Jurkat, Clone E6-1 (cell line): ENCODE measurements around the gene FOSB. TPM values are rescaled to one million over a fixed set of nuclear protein-coding genes. Genes with fewer than 3 reads are reported as not detected.
A peak's percentile ranks its signal among the peaks of the same experiment; 100 is the strongest.
"Not testable (repeated sequence)": the region's sequence is repeated elsewhere in the genome, so short reads cannot be mapped to it uniquely, and the experiment has no call there.

Experiments used
- DNase-seq: peaks from one replicate; pipeline ENCODE4 v3.0.0-alpha.2; 2011; ENCODE audit warnings: low read depth, low spot score
- H3K4me3 ChIP-seq: 2 replicates; pipeline ENCODE4 v1.5.1; 2011; ENCODE audit warnings: mild to moderate bottlenecking, low read length, control low read depth, moderate library complexity
- polyA plus RNA-seq: library from polyadenylated mRNA; unstranded; fragments of >200 nt; gene quantifications from one replicate; pipeline ENCODE4 v1.2.1, GENCODE V29; 2012; ENCODE audit warnings: missing spikeins; ENCODE audit not compliant: insufficient read length, insufficient read depth

The FOSB gene
- polyA plus RNA-seq, result 1.1 TPM

- DNase-seq, result peak; percentile 89
- H3K4me3 ChIP-seq, result peak within 1 kb of the TSS; percentile 86
Measured at GRCh38 chr19:45467456-45468158, at the start of gene FOSB. TSS of gene FOSB (plus strand) at chr19:45467996. CDS start at chr19:45468587, 591 bp downstream.

DNA sequence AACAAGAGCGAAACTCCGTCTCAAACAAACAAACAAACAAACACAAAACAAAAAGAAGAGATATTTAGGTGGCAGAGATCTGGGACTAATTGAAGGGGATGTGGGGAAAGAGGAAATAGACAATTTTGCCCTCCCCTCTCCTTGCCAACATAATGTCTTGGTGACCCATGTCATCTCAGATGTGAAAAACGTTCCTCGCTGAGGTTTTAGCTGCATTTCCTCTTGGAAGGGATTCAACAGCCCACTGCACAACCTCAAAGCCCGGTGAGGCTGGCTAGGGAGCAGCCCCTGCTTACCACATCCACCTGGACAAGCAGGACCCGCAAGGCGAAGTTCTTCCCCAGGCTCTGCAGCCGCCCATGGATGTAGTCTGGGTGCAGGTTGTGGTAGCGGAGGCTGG is 49.0 kb upstream of the FOSB start:
- peak; percentile 45 for DNase-seq
- H3K4me3 ChIP-seq, result peak overlapping the region; percentile 36

- peak; percentile 37 for DNase-seq
- peak overlapping the region; percentile 36 for H3K4me3 ChIP-seq
Measured at GRCh38 chr19:45419396-45419795, 48.4 kb upstream of the FOSB start.

DNA sequence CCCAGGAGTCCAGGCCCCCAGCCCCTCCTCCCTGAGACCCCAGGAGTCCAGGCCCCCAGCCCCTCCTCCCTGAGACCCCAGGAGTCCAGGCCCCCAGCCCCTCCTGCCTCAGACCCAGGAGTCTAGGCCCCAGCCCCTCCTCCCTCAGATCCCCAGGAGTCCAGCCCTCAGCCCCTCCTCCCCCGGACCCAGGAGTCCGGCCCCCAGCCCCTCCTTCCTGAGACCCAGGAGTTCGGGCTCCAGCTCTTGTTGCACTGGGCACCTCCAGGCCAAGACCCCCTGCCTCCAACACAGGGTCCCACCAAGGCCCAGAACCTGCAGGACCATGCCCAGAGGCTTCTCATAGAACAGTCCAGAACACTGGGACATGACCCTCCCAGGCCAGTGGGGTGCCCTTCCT is 47.9 kb upstream of the FOSB start:
- DNase-seq, result no peak
- no peak overlapping the region for H3K4me3 ChIP-seq

DNA sequence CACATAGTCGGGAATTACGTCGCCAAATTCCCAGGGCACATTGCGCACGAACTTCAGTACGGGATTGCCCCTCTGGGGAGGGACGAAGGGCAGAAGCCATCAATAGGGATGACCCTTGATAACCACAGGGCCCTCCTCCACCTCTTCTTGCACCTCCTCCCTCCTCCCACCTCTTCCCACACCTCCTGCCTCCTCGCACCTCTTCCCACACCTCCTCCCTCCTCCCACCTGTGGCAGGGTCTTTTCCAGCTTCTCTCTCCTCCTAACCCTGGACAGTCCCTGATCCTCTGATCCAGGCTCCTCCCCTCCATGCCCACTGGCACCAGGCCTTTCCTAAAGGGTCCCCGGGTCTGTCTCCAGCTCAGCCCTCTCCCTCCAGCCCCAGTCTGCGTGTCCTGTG is 47.4 kb upstream of the FOSB start:
- H3K4me3 ChIP-seq, result no peak overlapping the region

GRCh38 chr19:45420871-45421270 is 46.9 kb upstream of the FOSB start:
- DNase-seq, result no peak
- no peak overlapping the region for H3K4me3 ChIP-seq

More for the DNA sequence above, 47.4 kb upstream of the FOSB start:
- no peak for DNase-seq

GRCh38 chr19:45421947-45422498 is 45.8 kb upstream of the FOSB start:
- no peak overlapping the region for H3K4me3 ChIP-seq
- DNase-seq, result no peak

- DNase-seq, result no peak
- H3K4me3 ChIP-seq, result peak overlapping the region; percentile 78
Measured at GRCh38 chr19:45423033-45423588, 44.7 kb upstream of the FOSB start.

GRCh38 chr19:45423589-45424190 is 44.1 kb upstream of the FOSB start, which contains the start of gene ERCC1:
TSS of gene ERCC1 (minus strand) at chr19:45423917. CDS start at chr19:45423374, 543 bp downstream.
- H3K4me3 ChIP-seq, result peak within 1 kb of the TSS; percentile 78
- DNase-seq, result peak; percentile 62

DNA sequence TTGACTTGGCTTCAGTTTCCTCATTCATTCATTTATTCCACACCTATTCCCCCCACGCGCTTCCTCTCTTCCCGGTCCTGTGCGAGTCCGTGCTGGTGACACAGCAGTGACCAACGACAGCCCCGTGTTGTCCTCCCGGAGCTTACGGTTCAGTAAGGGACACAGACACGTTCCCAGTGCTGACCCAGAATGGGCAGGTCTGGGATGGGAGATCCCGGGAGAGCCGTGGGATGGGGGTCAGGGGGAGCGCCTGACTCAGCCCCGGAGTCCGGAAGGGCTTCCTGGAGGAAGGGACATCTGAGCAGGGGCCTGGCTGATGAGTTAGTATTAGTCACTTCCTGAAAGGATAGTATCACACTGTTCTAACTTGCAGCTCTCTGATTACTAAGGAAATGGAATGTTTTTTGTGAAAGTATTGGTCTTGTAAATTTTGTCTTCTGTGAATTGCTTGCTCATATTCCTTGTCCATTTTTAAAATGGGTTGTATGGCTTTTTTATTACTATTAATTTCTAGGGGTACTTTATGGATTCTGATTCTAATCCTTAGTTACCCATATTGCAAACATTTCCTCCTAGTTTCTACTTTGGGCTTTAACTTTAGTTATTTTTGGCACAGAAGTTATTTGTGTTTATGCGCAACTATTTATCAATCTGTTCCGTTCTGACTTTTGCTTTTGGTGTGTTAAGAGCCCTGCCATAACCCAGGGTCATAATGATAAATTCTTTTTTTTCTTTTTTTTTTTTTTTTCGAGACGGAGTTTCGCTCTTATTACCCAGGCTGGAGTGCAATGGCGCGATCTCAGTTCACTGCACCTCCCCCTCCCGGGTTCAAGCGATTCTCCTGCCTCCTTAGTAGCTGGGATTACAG is 43.4 kb upstream of the FOSB start:
- H3K4me3 ChIP-seq, result peak overlapping the region; percentile 78
- no peak for DNase-seq

DNA sequence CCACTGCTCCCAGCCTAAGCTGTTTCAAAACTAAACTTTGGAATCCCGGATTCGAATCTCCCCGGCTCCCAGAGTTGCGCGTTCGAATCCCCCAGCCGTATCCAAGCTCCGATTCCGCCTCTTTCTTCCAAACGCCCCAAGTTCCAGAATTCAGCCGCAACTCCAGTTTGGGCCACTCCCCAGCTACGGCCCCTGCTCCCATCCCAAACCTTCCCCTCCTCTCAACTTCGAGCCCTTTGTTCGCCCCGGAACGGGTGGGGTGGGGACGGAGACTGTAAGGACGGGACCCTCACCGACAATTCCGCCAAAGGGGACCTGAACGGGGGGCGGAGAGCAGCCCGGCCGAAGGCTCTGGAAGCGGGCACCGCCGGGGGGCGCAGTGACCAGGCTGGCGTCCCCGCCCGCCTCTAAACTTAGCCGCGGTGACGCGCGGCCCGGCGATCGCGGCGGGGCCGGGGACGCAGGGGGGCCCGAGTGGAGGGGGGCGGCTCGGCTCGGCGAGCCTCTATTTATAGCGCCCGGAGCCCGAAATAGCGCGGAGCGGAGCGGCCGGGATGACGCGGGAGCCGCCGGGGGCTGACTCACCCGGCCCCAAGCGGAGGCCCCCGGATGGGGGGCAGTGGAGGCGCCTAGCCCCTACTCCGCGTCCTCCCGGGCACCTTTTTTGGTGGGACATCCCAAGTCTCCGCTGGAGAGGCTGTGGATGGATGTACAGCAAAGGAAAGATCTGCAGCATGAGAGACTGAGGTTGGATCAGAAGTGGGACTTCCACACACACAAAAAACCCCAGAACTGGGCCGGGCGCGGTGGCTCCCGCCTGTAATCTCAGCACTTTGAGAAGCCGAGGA is 39.2 kb upstream of the FOSB start:
- peak overlapping the region; percentile 41 for H3K4me3 ChIP-seq
- no peak for DNase-seq

- not testable (repeated sequence) for H3K4me3 ChIP-seq
Measured at GRCh38 chr19:45429896-45430295, 37.9 kb upstream of the FOSB start.

GRCh38 chr19:45431008-45431407 is 36.8 kb upstream of the FOSB start:
- not testable (repeated sequence) for H3K4me3 ChIP-seq, DNase-seq

More at GRCh38 chr19:45429896-45430295, 37.9 kb upstream of the FOSB start:
- DNase-seq, result not testable (repeated sequence)

- H3K4me3 ChIP-seq, DNase-seq: not testable (repeated sequence)
Measured at GRCh38 chr19:45432543-45432942, 35.3 kb upstream of the FOSB start.

DNA sequence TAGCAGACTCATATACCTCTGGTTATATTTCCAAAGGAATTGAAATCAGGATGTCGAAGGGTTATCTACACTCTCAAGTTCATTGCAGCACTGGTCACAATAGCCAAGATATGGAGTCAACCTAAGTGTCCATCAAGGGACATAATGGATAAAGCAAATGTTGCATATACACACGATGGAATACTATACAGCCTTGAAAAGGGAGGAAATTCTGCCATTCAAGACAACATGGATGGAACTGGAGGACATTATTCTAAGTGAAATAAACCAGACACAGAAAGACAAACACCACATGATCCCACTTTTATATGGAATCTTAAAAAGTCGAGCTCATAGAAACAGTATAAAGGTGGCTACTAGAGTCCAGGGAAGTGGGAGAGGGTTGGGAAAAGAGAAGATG is 30.5 kb upstream of the FOSB start:
- DNase-seq, result no peak

DNA sequence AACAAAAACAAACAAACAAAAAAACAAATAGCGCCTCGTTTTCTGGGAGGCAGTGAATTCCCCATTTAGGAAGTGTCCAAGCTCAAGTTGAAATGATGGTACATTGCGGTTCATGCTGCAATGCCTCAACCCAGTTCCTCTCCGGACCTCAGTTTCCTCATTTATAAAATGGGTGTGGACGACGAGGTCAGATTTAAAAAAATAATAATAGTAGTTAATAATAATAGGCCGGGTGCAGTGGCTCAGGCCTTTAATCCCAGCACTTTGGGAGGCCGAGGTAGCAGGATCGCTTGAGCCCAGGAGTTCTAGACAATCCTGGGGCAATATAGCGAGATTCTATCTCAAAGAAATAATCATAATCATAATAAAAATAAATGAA is 28.6 kb upstream of the FOSB start:
- no peak for DNase-seq
- peak overlapping the region; percentile 53 for H3K4me3 ChIP-seq

More for the DNA sequence above, 30.5 kb upstream of the FOSB start:
- no peak overlapping the region for H3K4me3 ChIP-seq

GRCh38 chr19:45439569-45440258 is 28.1 kb upstream of the FOSB start:
- peak overlapping the region; percentile 53 for H3K4me3 ChIP-seq
- peak; percentile 55 for DNase-seq

- peak overlapping the region; percentile 53 for H3K4me3 ChIP-seq
- no peak for DNase-seq
Measured at GRCh38 chr19:45440259-45440638, 27.5 kb upstream of the FOSB start.
